Measurements from ENCODE around the gene CDC42BPG. TPM values are rescaled to one million over a fixed set of nuclear protein-coding genes. Genes with fewer than 3 reads are reported as not detected.

Gene CDC42BPG
- polyA plus RNA-seq, 1 experiment = 0.02 TPM

- no peak for TF ChIP-seq CTCF (IDR thresholded peaks at IDR 0.05; ENCODE audit: insufficient read depth, low read depth, low read length)
- CTCF ChIA-PET = interaction anchor here (6.2 to 29.7 kb wide), 2 partner anchors 10 to 27 kb away, joined by 32 to 797 read pairs; partner anchors contain the start of gene CDC42BPG
- H3K27me3 ChIP-seq (ENCODE audit: control insufficient read depth, insufficient read depth, low read length) = no peaks in the 10 kb centered on the region
- H3K36me3 ChIP-seq (ENCODE audit: control insufficient read depth, insufficient read depth, low read length) = no peaks in the 10 kb centered on the region
- no peak overlapping the region for H3K4me3 ChIP-seq (ENCODE audit: low read depth, low read length)
- no peak for DNase-seq (ENCODE audit: low read depth)
- POLR2A ChIA-PET = no interaction called here
Measured at GRCh38 chr11:64883575-64883974, 39.1 kb upstream of the CDC42BPG start.

- Histone ChIP-seq H3K4me3 (ENCODE audit: low read depth, low read length) (no peak overlapping the region), H3K27me3 (ENCODE audit: control insufficient read depth, insufficient read depth, low read length) (no peaks in the 10 kb centered on the region), H3K36me3 (ENCODE audit: control insufficient read depth, insufficient read depth, low read length) (no peaks in the 10 kb centered on the region)
- no peak for TF ChIP-seq CTCF (IDR thresholded peaks at IDR 0.05; ENCODE audit: insufficient read depth, low read depth, low read length)
- ChIA-PET CTCF (interaction anchor here (6.2 to 29.7 kb wide), 2 partner anchors 11 to 26 kb away, joined by 32 to 797 read pairs; partner anchors contain the start of gene CDC42BPG), POLR2A (interaction anchor here (1.0 kb wide), 1 partner anchor 13 kb away, joined by 3 read pairs; no protein-coding TSS in a partner anchor)
- DNase-seq (ENCODE audit: low read depth) = no peak
Measured at GRCh38 chr11:64882243-64882642, 37.8 kb upstream of the CDC42BPG start.

- no peak for DNase-seq (ENCODE audit: low read depth)
- H3K36me3 ChIP-seq (ENCODE audit: control insufficient read depth, insufficient read depth, low read length) = no peaks in the 10 kb centered on the region
- POLR2A ChIA-PET = no interaction called here
- H3K27me3 ChIP-seq (ENCODE audit: control insufficient read depth, insufficient read depth, low read length) = no peaks in the 10 kb centered on the region
- CTCF ChIA-PET = interaction anchor here (6.2 to 29.7 kb wide), 2 partner anchors 12 to 25 kb away, joined by 32 to 797 read pairs; partner anchors contain the start of gene CDC42BPG
- no peak for TF ChIP-seq CTCF (IDR thresholded peaks at IDR 0.05; ENCODE audit: insufficient read depth, low read depth, low read length)
- H3K4me3 ChIP-seq (ENCODE audit: low read depth, low read length) = no peak overlapping the region
Measured at GRCh38 chr11:64881476-64881875, 37.0 kb upstream of the CDC42BPG start.

- DNase-seq (ENCODE audit: low read depth) = no peak
- CTCF ChIA-PET = interaction anchor here (1.7 to 29.7 kb wide), 4 partner anchors 8 to 24 kb away, joined by 8 to 797 read pairs (median 30); partner anchors contain the start of gene CDC42BPG
- Histone ChIP-seq H3K27me3 (ENCODE audit: control insufficient read depth, insufficient read depth, low read length) (no peaks in the 10 kb centered on the region), H3K36me3 (ENCODE audit: control insufficient read depth, insufficient read depth, low read length) (no peaks in the 10 kb centered on the region), H3K4me3 (ENCODE audit: low read depth, low read length) (no peak overlapping the region)
- POLR2A ChIA-PET = no interaction called here
- no peak for TF ChIP-seq CTCF (IDR thresholded peaks at IDR 0.05; ENCODE audit: insufficient read depth, low read depth, low read length)
Measured at GRCh38 chr11:64880240-64881001, 36.0 kb upstream of the CDC42BPG start.

GRCh38 chr11:64879244-64879900, 34.9 kb upstream of the CDC42BPG start:
- Histone ChIP-seq H3K36me3 (ENCODE audit: control insufficient read depth, insufficient read depth, low read length) (peaks cover 7% of the 10 kb centered on the region), H3K4me3 (ENCODE audit: low read depth, low read length) (peak overlapping the region; percentile 71), H3K27me3 (ENCODE audit: control insufficient read depth, insufficient read depth, low read length) (no peaks in the 10 kb centered on the region)
- ChIA-PET CTCF (interaction anchor here (1.2 to 29.7 kb wide), 4 partner anchors 9 to 134 kb away, joined by 3 to 797 read pairs (median 18); partner anchors contain the start of genes ARL2 and CDC42BPG), POLR2A (interaction anchor here (0.6 kb wide), 1 partner anchor 40 kb away, joined by 5 read pairs; no protein-coding TSS in a partner anchor)
- TF ChIP-seq CTCF (IDR thresholded peaks at IDR 0.05; ENCODE audit: insufficient read depth, low read depth, low read length) = no peak
- no peak for DNase-seq (ENCODE audit: low read depth)
